HEK293T (cell line): ENCODE data around the gene TEF.

ENCODE experiments used
- CTCF ChIA-PET: fragments of 350-600 bp; formaldehyde crosslinking; extraction: SDS; loops from one replicate; lab custom pipeline; 2021; ENCODE audit warnings: antibody characterized with exemption, inconsistent platforms; lab: Yijun Ruan, JAX
- POLR2A ChIA-PET: fragments of 350-600 bp; formaldehyde crosslinking; extraction: SDS; loops from one replicate; lab custom pipeline; 2020; ENCODE audit warnings: antibody characterized with exemption, inconsistent platforms; lab: Yijun Ruan, JAX
- DNase-seq: peaks from one replicate; pipeline ENCODE4 v3.0.0; 2012; ENCODE audit warnings: mixed read lengths; ENCODE audit errors: extremely low spot score
- ARNT ChIP-seq: fragments of 450-650 bp; IDR thresholded peaks from 2 replicates; pipeline ENCODE4 v1.6.1; 2017; ENCODE audit warnings: mild to moderate bottlenecking
- BHLHE40 ChIP-seq: fragments of 450-650 bp; IDR thresholded peaks from 2 replicates; pipeline ENCODE4 v1.6.1; 2016; ENCODE audit warnings: mild to moderate bottlenecking, moderate library complexity, borderline replicate concordance
- CTBP1 ChIP-seq: fragments of 450-650 bp; IDR thresholded peaks from 2 replicates; pipeline ENCODE4 v1.6.1; 2016; ENCODE audit warnings: borderline replicate concordance
- ELF4 ChIP-seq: fragments of 450-650 bp; IDR thresholded peaks from 2 replicates; pipeline ENCODE4 v1.6.1; 2017; ENCODE audit warnings: antibody characterized with exemption
- FOXA1 ChIP-seq: fragments of 450-650 bp; IDR thresholded peaks from 2 replicates; pipeline ENCODE4 v1.6.1; 2016; ENCODE audit warnings: mild to moderate bottlenecking
- FOXK2 ChIP-seq: fragments of 450-650 bp; IDR thresholded peaks from 2 replicates; pipeline ENCODE4 v1.6.1; 2016; ENCODE audit warnings: mild to moderate bottlenecking
- FOXM1 ChIP-seq: fragments of 450-650 bp; IDR thresholded peaks from 2 replicates; pipeline ENCODE4 v1.6.1; 2017; ENCODE audit warnings: mild to moderate bottlenecking, borderline replicate concordance
- HDGF ChIP-seq: fragments of 450-650 bp; IDR thresholded peaks from 2 replicates; pipeline ENCODE4 v1.6.1; 2017; ENCODE audit warnings: antibody characterized with exemption, borderline replicate concordance
- L3MBTL2 ChIP-seq: fragments of 450-650 bp; conservative IDR thresholded peaks from 2 replicates; pipeline ENCODE4 v1.6.1; 2016; ENCODE audit warnings: mild to moderate bottlenecking
- LEF1 ChIP-seq: fragments of 450-650 bp; IDR thresholded peaks from 2 replicates; pipeline ENCODE4 v1.6.1; 2017; ENCODE audit warnings: mild to moderate bottlenecking, borderline replicate concordance
- NFRKB ChIP-seq: fragments of 450-650 bp; IDR thresholded peaks from 2 replicates; pipeline ENCODE4 v1.6.1; 2016; ENCODE audit warnings: mild to moderate bottlenecking, moderate library complexity
- PKNOX1 ChIP-seq: fragments of 450-650 bp; IDR thresholded peaks from 2 replicates; pipeline ENCODE4 v1.6.1; 2016
- SP1 ChIP-seq: fragments of 450-650 bp; IDR thresholded peaks from 2 replicates; pipeline ENCODE4 v1.6.1; 2017
- SUZ12 ChIP-seq: fragments of 450-650 bp; IDR thresholded peaks from 2 replicates; pipeline ENCODE4 v1.6.1; 2016; ENCODE audit warnings: mild to moderate bottlenecking
- TARDBP ChIP-seq: fragments of 450-650 bp; IDR thresholded peaks from 2 replicates; pipeline ENCODE4 v1.6.1; 2016
- ZNF384 ChIP-seq: fragments of 450-650 bp; IDR thresholded peaks from 2 replicates; pipeline ENCODE4 v1.6.1; 2016

The TEF gene

GRCh38 chr22:41344189-41344788, 37.5 kb upstream of the TEF start:
- ChIA-PET CTCF (no interaction called here), POLR2A (no interaction called here)
- DNase-seq, result no peak
- TF ChIP-seq PKNOX1, result no peak
- TF ChIP-seq LEF1, result no peak
- no peak for TF ChIP-seq SP1
- no peak for TF ChIP-seq ELF4
- no peak for TF ChIP-seq ARNT
- no peak for TF ChIP-seq CTBP1
- TF ChIP-seq ZNF384, result no peak
- no peak for TF ChIP-seq FOXK2
- no peak for TF ChIP-seq SUZ12
- no peak for TF ChIP-seq FOXA1
- TF ChIP-seq TARDBP, result no peak
- no peak for TF ChIP-seq HDGF
- TF ChIP-seq BHLHE40, result no peak

DNA sequence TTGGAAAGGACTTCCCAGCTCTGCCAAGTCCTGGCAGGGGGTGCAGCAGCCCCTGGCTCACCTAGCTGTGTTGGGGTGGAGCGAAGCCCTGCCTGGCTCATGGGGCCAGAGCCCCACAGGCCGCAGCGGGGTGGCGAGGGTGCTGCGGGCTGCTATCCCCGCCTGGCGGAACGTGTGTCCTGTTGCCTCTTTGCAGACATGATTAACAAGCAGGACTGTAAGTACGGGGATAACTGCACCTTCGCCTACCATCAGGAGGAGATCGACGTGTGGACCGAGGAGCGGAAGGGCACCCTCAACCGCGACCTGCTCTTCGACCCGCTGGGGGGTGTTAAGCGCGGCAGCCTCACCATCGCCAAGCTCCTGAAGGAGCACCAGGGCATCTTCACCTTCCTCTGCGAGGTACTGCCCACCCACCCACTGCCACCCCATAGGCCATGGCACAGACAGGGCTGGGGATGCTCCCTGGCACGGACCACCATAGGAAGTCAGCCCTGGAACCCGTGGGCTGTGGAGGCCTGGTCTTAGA, 35.9 kb upstream of the TEF start:
- CTCF ChIA-PET, result no interaction called here
- POLR2A ChIA-PET, result no interaction called here
- no peak for DNase-seq
- TF ChIP-seq PKNOX1, result no peak

DNA sequence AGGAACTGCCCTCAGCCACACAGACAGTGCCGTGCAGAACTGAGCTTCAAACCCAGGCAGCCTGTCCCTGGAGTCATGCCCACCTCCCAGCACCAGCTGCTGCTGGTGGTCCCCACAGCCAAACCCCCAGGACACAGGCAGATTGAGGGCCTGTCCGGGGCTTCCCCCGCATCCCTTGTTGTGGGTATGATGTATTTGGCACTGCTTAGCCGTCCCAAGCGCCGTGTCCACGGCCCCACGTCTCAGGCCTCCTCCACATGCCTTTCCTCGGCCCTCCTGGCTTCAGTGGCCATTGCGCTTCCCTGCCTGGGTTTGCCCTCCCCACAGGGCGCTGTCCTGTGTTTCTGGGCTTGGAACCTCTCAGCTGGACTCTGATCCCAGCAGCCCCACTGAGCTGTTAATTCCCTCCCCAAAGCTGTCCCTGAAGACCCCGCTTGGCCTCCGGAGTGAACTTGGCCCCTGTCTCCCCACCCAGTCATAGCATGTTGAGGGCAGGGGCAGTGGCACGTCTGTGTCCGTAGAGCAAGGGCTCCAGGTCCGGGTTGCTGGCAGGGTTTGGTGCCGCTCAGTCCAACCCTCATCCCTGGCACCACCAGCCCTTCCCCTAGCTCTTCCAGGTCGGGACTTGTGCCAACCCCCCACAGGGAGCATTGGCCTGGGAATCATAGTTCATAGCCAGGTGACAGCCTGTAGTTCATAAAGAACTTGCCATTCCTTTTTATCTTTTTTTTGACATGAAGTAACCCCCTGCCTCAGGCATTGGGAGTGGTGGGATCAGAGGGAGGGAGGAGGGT, 34.5 kb upstream of the TEF start:
- CTCF ChIA-PET, result no interaction called here
- no peak for TF ChIP-seq NFRKB
- TF ChIP-seq SUZ12, result no peak
- DNase-seq, result no peak
- POLR2A ChIA-PET, result no interaction called here

- ChIA-PET CTCF (no interaction called here), POLR2A (no interaction called here)
- no peak for TF ChIP-seq L3MBTL2
- no peak for TF ChIP-seq NFRKB
- no peak for TF ChIP-seq LEF1
- TF ChIP-seq FOXA1, result no peak
- no peak for TF ChIP-seq ZNF384
- TF ChIP-seq TARDBP, result no peak
- no peak for TF ChIP-seq BHLHE40
- TF ChIP-seq ARNT, result no peak
- no peak for TF ChIP-seq FOXM1
- no peak for DNase-seq
Measured at GRCh38 chr22:41348964-41349484, 32.7 kb upstream of the TEF start.

DNA sequence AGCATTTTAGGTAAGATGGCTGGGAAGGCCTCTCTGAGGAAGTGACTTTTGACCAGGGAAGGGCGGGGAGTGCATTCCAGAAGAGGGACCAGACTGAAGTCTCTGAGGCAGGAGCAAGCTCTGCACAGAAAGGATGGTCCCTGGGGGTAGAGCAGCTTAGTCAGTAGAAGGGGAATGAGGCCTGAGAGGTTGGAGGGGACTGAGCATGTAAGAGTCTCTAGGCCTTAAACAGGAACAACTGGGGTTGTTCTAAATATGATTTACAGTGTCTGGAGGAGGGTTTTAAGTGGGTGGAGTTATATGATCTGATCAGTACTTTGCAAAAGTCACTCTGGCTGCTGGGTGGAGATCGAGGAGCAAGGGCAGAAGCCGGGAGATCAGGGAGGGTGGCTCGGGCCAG, 31.7 kb upstream of the TEF start:
- ChIA-PET CTCF (no interaction called here), POLR2A (no interaction called here)

DNA sequence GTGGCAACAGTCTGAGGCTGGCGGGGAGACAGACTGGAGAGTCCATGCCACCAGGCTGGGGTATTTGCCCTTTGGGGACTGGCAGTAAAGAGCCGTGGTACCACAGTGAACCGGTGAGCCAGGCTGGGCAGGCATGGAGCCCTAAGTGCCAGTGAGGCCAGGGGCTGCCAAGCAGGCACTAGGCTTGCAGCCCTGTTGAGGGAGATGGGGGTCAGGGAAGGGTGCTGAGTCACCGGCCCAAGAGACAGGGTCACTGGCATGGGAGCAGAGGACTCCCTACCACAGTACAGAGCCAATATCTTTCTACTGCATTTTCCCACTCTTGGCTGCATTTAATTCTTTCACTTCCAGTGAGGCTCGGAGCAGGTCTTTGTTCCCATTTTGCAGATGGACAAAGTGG, 30.7 kb upstream of the TEF start:
- ChIA-PET CTCF (no interaction called here), POLR2A (no interaction called here)
- TF ChIP-seq FOXK2 (no peak), HDGF (no peak), CTBP1 (no peak)
- DNase-seq, result no peak

More for the DNA sequence above, 31.7 kb upstream of the TEF start:
- DNase-seq, result no peak
- TF ChIP-seq ZNF384 (no peak), PKNOX1 (no peak), L3MBTL2 (no peak)

DNA sequence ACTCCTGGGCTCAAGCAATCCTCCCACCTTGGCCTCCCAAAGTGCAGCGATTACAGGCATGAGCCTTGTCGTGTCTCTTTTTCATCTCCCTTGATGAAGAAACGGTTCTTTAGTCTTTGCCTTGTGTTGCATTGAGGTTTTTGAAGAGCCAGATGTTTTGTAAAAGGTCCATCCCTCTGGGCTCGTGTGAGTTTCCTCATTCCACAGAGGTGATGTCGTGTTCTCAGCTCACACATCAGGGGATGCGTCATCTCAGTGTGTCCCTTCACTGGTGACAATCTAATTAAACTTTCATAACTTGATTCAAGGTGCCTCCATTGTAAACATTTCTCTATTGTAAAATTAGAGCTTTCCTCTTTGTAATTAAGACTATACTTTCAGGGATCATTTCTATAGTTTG, 29.7 kb upstream of the TEF start:
- ChIA-PET CTCF (no interaction called here), POLR2A (no interaction called here)
- DNase-seq, result no peak
- TF ChIP-seq BHLHE40 (no peak), TARDBP (no peak), FOXA1 (no peak), FOXK2 (no peak), CTBP1 (no peak), ARNT (no peak), L3MBTL2 (no peak), LEF1 (no peak), NFRKB (no peak), ZNF384 (no peak), HDGF (no peak)
